Measurements from ENCODE around the gene BAIAP2. TPM values are rescaled to one million over a fixed set of nuclear protein-coding genes. Genes with fewer than 3 reads are reported as not detected.

Gene BAIAP2
- total RNA-seq, 1 experiment from 2014 or later: 67.0 TPM

GRCh38 chr17:80992077-80992947 is 42.6 kb upstream of the BAIAP2 start:
- Mint-ChIP-seq H3K27ac (ENCODE audit: low read depth, unreplicated experiment) (peak overlapping the region; percentile 74), H3K4me1 (ENCODE audit: insufficient read depth, unreplicated experiment) (no peaks in the 10 kb centered on the region), H3K36me3 (ENCODE audit: insufficient read depth, unreplicated experiment) (peaks cover 25% of the 10 kb centered on the region), H3K27me3 (ENCODE audit: insufficient read depth, unreplicated experiment) (no peaks in the 10 kb centered on the region), H3K4me3 (ENCODE audit: unreplicated experiment) (peak overlapping the region; percentile 69), H3K9me3 (ENCODE audit: unreplicated experiment) (no peaks in the 10 kb centered on the region)
- ChIA-PET CTCF (interaction anchor here (0.6 to 1.3 kb wide), 2 partner anchors 10 to 135 kb away, joined by 3 read pairs; no protein-coding TSS in a partner anchor), POLR2A (interaction anchor here (0.6 to 1.9 kb wide), 7 partner anchors 9 to 572 kb away, joined by 3 to 7 read pairs (median 4); partner anchors contain the start of genes NDUFAF8 and TEPSIN)
- DNase-seq (ENCODE audit: unreplicated experiment): no peak
- intact Hi-C loops (cut with micrococcal nuclease): no loop called here
- BruUV-seq (replicated peaks): TSS peak; percentile 73
- TF ChIP-seq, protein P1, sequence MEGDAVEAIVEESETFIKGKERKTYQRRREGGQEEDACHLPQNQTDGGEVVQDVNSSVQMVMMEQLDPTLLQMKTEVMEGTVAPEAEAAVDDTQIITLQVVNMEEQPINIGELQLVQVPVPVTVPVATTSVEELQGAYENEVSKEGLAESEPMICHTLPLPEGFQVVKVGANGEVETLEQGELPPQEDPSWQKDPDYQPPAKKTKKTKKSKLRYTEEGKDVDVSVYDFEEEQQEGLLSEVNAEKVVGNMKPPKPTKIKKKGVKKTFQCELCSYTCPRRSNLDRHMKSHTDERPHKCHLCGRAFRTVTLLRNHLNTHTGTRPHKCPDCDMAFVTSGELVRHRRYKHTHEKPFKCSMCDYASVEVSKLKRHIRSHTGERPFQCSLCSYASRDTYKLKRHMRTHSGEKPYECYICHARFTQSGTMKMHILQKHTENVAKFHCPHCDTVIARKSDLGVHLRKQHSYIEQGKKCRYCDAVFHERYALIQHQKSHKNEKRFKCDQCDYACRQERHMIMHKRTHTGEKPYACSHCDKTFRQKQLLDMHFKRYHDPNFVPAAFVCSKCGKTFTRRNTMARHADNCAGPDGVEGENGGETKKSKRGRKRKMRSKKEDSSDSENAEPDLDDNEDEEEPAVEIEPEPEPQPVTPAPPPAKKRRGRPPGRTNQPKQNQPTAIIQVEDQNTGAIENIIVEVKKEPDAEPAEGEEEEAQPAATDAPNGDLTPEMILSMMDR (IDR thresholded peaks at IDR 0.05; ENCODE audit: unreplicated experiment): no peak

GRCh38 chr17:80992948-80993624 is 41.9 kb upstream of the BAIAP2 start:
- H3K27me3 Mint-ChIP-seq (ENCODE audit: insufficient read depth, unreplicated experiment): no peaks in the 10 kb centered on the region
- no TSS peak for BruUV-seq (replicated peaks)
- peak overlapping the region; percentile 69 for H3K4me3 Mint-ChIP-seq (ENCODE audit: unreplicated experiment)
- CTCF ChIA-PET: interaction anchor here (0.6 kb wide), 1 partner anchor 136 kb away, joined by 3 read pairs; no protein-coding TSS in a partner anchor
- intact Hi-C loops (cut with micrococcal nuclease): no loop called here
- peak overlapping the region; percentile 74 for H3K27ac Mint-ChIP-seq (ENCODE audit: low read depth, unreplicated experiment)
- POLR2A ChIA-PET: interaction anchor here (0.6 to 1.9 kb wide), 5 partner anchors 8 to 573 kb away, joined by 4 to 7 read pairs (median 4); partner anchors contain the start of genes NDUFAF8 and TEPSIN
- DNase-seq (ENCODE audit: unreplicated experiment): no peak
- TF ChIP-seq, protein P1 (IDR thresholded peaks at IDR 0.05; ENCODE audit: unreplicated experiment): no peak
- no peaks in the 10 kb centered on the region for H3K4me1 Mint-ChIP-seq (ENCODE audit: insufficient read depth, unreplicated experiment)
- H3K36me3 Mint-ChIP-seq (ENCODE audit: insufficient read depth, unreplicated experiment): peaks cover 25% of the 10 kb centered on the region
- no peaks in the 10 kb centered on the region for H3K9me3 Mint-ChIP-seq (ENCODE audit: unreplicated experiment)

GRCh38 chr17:80995131-80995530 is 39.8 kb upstream of the BAIAP2 start:
- TF ChIP-seq, protein P1 (IDR thresholded peaks at IDR 0.05; ENCODE audit: unreplicated experiment): no peak
- no peaks in the 10 kb centered on the region for H3K9me3 Mint-ChIP-seq (ENCODE audit: unreplicated experiment)
- intact Hi-C loops (cut with micrococcal nuclease): no loop called here
- no peak overlapping the region for H3K4me3 Mint-ChIP-seq (ENCODE audit: unreplicated experiment)
- H3K27me3 Mint-ChIP-seq (ENCODE audit: insufficient read depth, unreplicated experiment): no peaks in the 10 kb centered on the region
- peaks cover 30% of the 10 kb centered on the region for H3K36me3 Mint-ChIP-seq (ENCODE audit: insufficient read depth, unreplicated experiment)
- H3K4me1 Mint-ChIP-seq (ENCODE audit: insufficient read depth, unreplicated experiment): no peaks in the 10 kb centered on the region
- BruUV-seq (replicated peaks): no TSS peak
- ChIA-PET CTCF (interaction anchor here (0.7 kb wide), 1 partner anchor 27 kb away, joined by 3 read pairs; no protein-coding TSS in a partner anchor), POLR2A (interaction anchor here (0.6 kb wide), 1 partner anchor 186 kb away, joined by 3 read pairs; no protein-coding TSS in a partner anchor)
- DNase-seq (ENCODE audit: unreplicated experiment): no peak
- no peak overlapping the region for H3K27ac Mint-ChIP-seq (ENCODE audit: low read depth, unreplicated experiment)

Measured in MCF 10A (cell line).